Common myeloid progenitor, CD34-positive (primary cell): Measurements from ENCODE around the gene FOLR2.
"Not testable (repeated sequence)": the region's sequence is repeated elsewhere in the genome, so short reads cannot be mapped to it uniquely, and the experiment has no call there.

Experiments
- CTCF ChIA-PET: fragments of 350-600 bp; sonication (Branson Sonifier 250); formaldehyde crosslinking; loops from one replicate; lab custom pipeline; 2021; ENCODE audit warnings: antibody characterized with exemption; lab: Charles Lee
- POLR2A ChIA-PET: fragments of 350-600 bp; sonication (Branson Sonifier 250); formaldehyde crosslinking; loops from one replicate; lab custom pipeline; 2021; ENCODE audit warnings: antibody characterized with exemption; lab: Charles Lee
- DNase-seq, 3 donors: peaks; one replicate each; pipeline versions ENCODE4 v3.0.0 to v3.0.0-alpha.2; 2013
- H3K27ac ChIP-seq, 2 experiments: 1 replicate in 1 of 2; 2 replicates in 1 of 2; pipeline ENCODE4 v1.7.0; 2013; ENCODE audit warnings: inconsistent platforms in 2 of 2, low read length in 2 of 2, mild to moderate bottlenecking in 2 of 2, low read depth in 1 of 2, moderate library complexity in 1 of 2; ENCODE audit not compliant: severe bottlenecking in 2 of 2, insufficient read depth in 1 of 2, poor library complexity in 1 of 2
- H3K27me3 ChIP-seq, 5 experiments: replicated peaks in 2 of 5; 1 replicate in 3 of 5; 2 replicates in 2 of 5; pipeline versions ENCODE4 v1.6.1 to v1.7.0; 2013; ENCODE audit warnings: low read length in 4 of 5, mild to moderate bottlenecking in 2 of 5, moderate library complexity in 2 of 5, inconsistent platforms in 1 of 5; ENCODE audit not compliant: insufficient read depth in 5 of 5, control insufficient read depth in 4 of 5
- H3K36me3 ChIP-seq, 4 experiments: 1 replicate in 2 of 4; 2 replicates in 2 of 4; pipeline versions ENCODE4 v1.6.1 to v1.7.0; 2013; ENCODE audit warnings: low read length in 3 of 4, control low read depth in 1 of 4, mild to moderate bottlenecking in 1 of 4; ENCODE audit not compliant: control insufficient read depth in 4 of 4, insufficient read depth in 4 of 4
- H3K4me1 ChIP-seq, 4 experiments: 1 replicate in 3 of 4; 2 replicates in 1 of 4; pipeline versions ENCODE4 v1.6.1 to v1.7.1; 2013; ENCODE audit warnings: low read length in 3 of 4, mild to moderate bottlenecking in 3 of 4, control low read depth in 1 of 4, inconsistent platforms in 1 of 4, moderate library complexity in 1 of 4; ENCODE audit not compliant: control insufficient read depth in 4 of 4, insufficient read depth in 4 of 4; ENCODE audit errors: control extremely low read depth in 1 of 4
- H3K4me3 ChIP-seq, 7 experiments: 1 replicate in 4 of 7; 2 replicates in 3 of 7; pipeline versions ENCODE4 v1.5.1 to v1.7.0; 2013; ENCODE audit warnings: mild to moderate bottlenecking in 7 of 7, low read length in 6 of 7, moderate library complexity in 6 of 7, inconsistent platforms in 2 of 7, low read depth in 2 of 7, control low read depth in 1 of 7; ENCODE audit not compliant: insufficient read depth in 4 of 7, control insufficient read depth in 1 of 7; ENCODE audit errors: extremely low read depth in 1 of 7
- H3K9me3 ChIP-seq, 5 experiments: 1 replicate in 4 of 5; 2 replicates in 1 of 5; pipeline versions ENCODE4 v1.6.1 to v1.7.1; 2013; ENCODE audit warnings: low read length in 4 of 5, mild to moderate bottlenecking in 2 of 5, inconsistent platforms in 1 of 5, low read depth in 1 of 5, moderate library complexity in 1 of 5; ENCODE audit not compliant: control insufficient read depth in 4 of 5, insufficient read depth in 2 of 5; ENCODE audit errors: control extremely low read depth in 1 of 5
- WGBS: methylation state at CpG from one replicate; pipeline ENCODE4 v1.1.5; 2013; ENCODE audit not compliant: insufficient coverage; 5-methylcytosine and 5-hydroxymethylcytosine counted together

Gene FOLR2

GRCh38 chr11:72254299-72254993 lies 37.9 kb downstream of the FOLR2 start:
- CTCF ChIA-PET = interaction anchor here (1.0 to 2.8 kb wide), 2 partner anchors 13 to 161 kb away, joined by 3 to 8 read pairs; no protein-coding TSS in a partner anchor
- POLR2A ChIA-PET = no interaction called here
- Histone ChIP-seq H3K4me1 (no peaks in the 10 kb centered on the region), H3K9me3 (peaks cover 0 to 10% (median 3%) of the 10 kb centered on the region in 5 experiments), H3K36me3 (no peaks in the 10 kb centered on the region), H3K27ac (no peak overlapping the region), H3K4me3 (no peak overlapping the region), H3K27me3 (peaks cover 0 to 14% (median 4%) of the 10 kb centered on the region in 5 experiments)
- WGBS = 95% methylated on average over 4 of the region's 5 CpGs
- DNase-seq = no peak

GRCh38 chr11:72257570-72257969 lies 41.0 kb downstream of the FOLR2 start:
- no peaks in the 10 kb centered on the region for H3K36me3 ChIP-seq
- DNase-seq = no peak
- peaks cover 1 to 5% (median 2%) of the 10 kb centered on the region in 5 experiments for H3K27me3 ChIP-seq
- no peak overlapping the region for H3K4me3 ChIP-seq
- peaks cover 0 to 10% (median 3%) of the 10 kb centered on the region in 5 experiments for H3K9me3 ChIP-seq
- 100% methylated on average over 2 of the region's 2 CpGs for WGBS
- ChIA-PET CTCF (no interaction called here), POLR2A (no interaction called here)
- H3K4me1 ChIP-seq = no peaks in the 10 kb centered on the region
- no peak overlapping the region for H3K27ac ChIP-seq

GRCh38 chr11:72259490-72259889 lies 42.9 kb downstream of the FOLR2 start:
- H3K4me1 ChIP-seq = peaks cover 0 to 6% (median 2%) of the 10 kb centered on the region in 4 experiments
- H3K27ac ChIP-seq = no peak overlapping the region
- WGBS = 95% methylated on average over 2 of the region's 2 CpGs
- H3K4me3 ChIP-seq = no peak overlapping the region
- peaks cover 0 to 3% (median 2%) of the 10 kb centered on the region in 5 experiments for H3K9me3 ChIP-seq
- H3K36me3 ChIP-seq = no peaks in the 10 kb centered on the region
- H3K27me3 ChIP-seq = peaks cover 0 to 5% (median 0%) of the 10 kb centered on the region in 5 experiments
- POLR2A ChIA-PET = no interaction called here
- CTCF ChIA-PET = no interaction called here
- no peak for DNase-seq

- Histone ChIP-seq H3K27ac (no peak overlapping the region), H3K4me1 (peaks cover 0 to 6% (median 2%) of the 10 kb centered on the region in 4 experiments), H3K27me3 (peaks cover 0 to 5% (median 0%) of the 10 kb centered on the region in 5 experiments), H3K4me3 (no peak overlapping the region), H3K36me3 (no peaks in the 10 kb centered on the region), H3K9me3 (no peaks in the 10 kb centered on the region)
- no peak for DNase-seq
- ChIA-PET POLR2A (no interaction called here), CTCF (no interaction called here)
- WGBS = 100% methylated on average over 4 of the region's 5 CpGs
Observed at GRCh38 chr11:72260574-72260973, 44.0 kb downstream of the FOLR2 start.

GRCh38 chr11:72263361-72263760 lies 46.8 kb downstream of the FOLR2 start:
- WGBS = 0% methylated on average over 1 of the region's 4 CpGs
- ChIA-PET CTCF (no interaction called here), POLR2A (no interaction called here)
- no peaks in the 10 kb centered on the region for H3K9me3 ChIP-seq
- H3K4me1 ChIP-seq = peaks cover 0 to 6% (median 2%) of the 10 kb centered on the region in 4 experiments
- no peak overlapping the region for H3K27ac ChIP-seq
- no peaks in the 10 kb centered on the region for H3K36me3 ChIP-seq
- H3K4me3 ChIP-seq = no peak overlapping the region
- peaks cover 0 to 5% (median 0%) of the 10 kb centered on the region in 5 experiments for H3K27me3 ChIP-seq
- DNase-seq = peak in 2 of 3 donors; percentile 59 to 64

- ChIA-PET POLR2A (no interaction called here), CTCF (interaction anchor here (1.0 kb wide), 1 partner anchor 11 kb away, joined by 3 read pairs; no protein-coding TSS in a partner anchor)
- no peak for DNase-seq
- no peaks in the 10 kb centered on the region for H3K36me3 ChIP-seq
- peaks cover 0 to 6% (median 2%) of the 10 kb centered on the region in 4 experiments for H3K4me1 ChIP-seq
- H3K27me3 ChIP-seq = no peaks in the 10 kb centered on the region
- H3K4me3 ChIP-seq = no peak overlapping the region
- H3K27ac ChIP-seq = no peak overlapping the region
- H3K9me3 ChIP-seq = no peaks in the 10 kb centered on the region
Observed at GRCh38 chr11:72265951-72266350, 49.4 kb downstream of the FOLR2 start.

- H3K27me3 ChIP-seq, H3K27ac ChIP-seq, H3K4me3 ChIP-seq, H3K9me3 ChIP-seq, DNase-seq, H3K4me1 ChIP-seq, POLR2A ChIA-PET, H3K36me3 ChIP-seq: not testable (repeated sequence)
- CTCF ChIA-PET = interaction anchor here (1.8 kb wide), 1 partner anchor 11 kb away, joined by 8 read pairs; no protein-coding TSS in a partner anchor
- WGBS = 98% methylated on average over 5 of the region's 5 CpGs
Observed at GRCh38 chr11:72266960-72267359, 50.4 kb downstream of the FOLR2 start.
